Endothelial cell of umbilical vein (primary cell): Measurements from ENCODE around the gene SCAMP2. TPM values are rescaled to one million over a fixed set of nuclear protein-coding genes. Genes with fewer than 3 reads are reported as not detected.

Experiments
- BruUV-seq: library from RNA; stranded (reverse); fragments of 400-500 nt; replicated peaks from 2 replicates; lab custom pipeline; 2021; lab: Mats Ljungman, UMichigan
- CTCF ChIA-PET: fragments of 300-600, 350-600 bp; sonication (Branson Sonifier 250); formaldehyde crosslinking; loops from one replicate; lab custom pipeline; 2021; ENCODE audit warnings: antibody characterized with exemption, inconsistent platforms; lab: Charles Lee
- POLR2A ChIA-PET: fragments of 300-600, 350-600 bp; sonication (Branson Sonifier 250); formaldehyde crosslinking; loops from one replicate; lab custom pipeline; 2021; ENCODE audit warnings: antibody characterized with exemption, inconsistent platforms; lab: Charles Lee
- DNase-seq: peaks from one replicate; pipeline ENCODE4 v3.0.0-alpha.2; 2011; ENCODE audit warnings: low read depth, low spot score
- FAIRE-seq: peaks from 2 replicates; lab custom pipeline; 2011; peaks lifted over from hg19 to GRCh38; lab: Jason Lieb, UNC
- H2AFZ ChIP-seq: 2 replicates; pipeline ENCODE4 v1.6.0; 2012; ENCODE audit warnings: low read depth, low read length, control low read depth, inconsistent platforms
- H3K27ac ChIP-seq: 2 replicates; pipeline ENCODE4 v1.5.1; 2011; ENCODE audit warnings: low read depth, mild to moderate bottlenecking, control low read depth, low read length, moderate library complexity; ENCODE audit not compliant: insufficient read depth
- H3K27me3 ChIP-seq, 2 experiments: 2 replicates each; pipeline versions ENCODE4 v1.6.0 to v1.6.1; 2011; ENCODE audit warnings: low read length in 2 of 2, mixed read lengths in 1 of 2; ENCODE audit not compliant: control insufficient read depth in 2 of 2, insufficient read depth in 2 of 2
- H3K36me3 ChIP-seq, 2 experiments: 2 replicates in 1 of 2; 3 replicates in 1 of 2; pipeline ENCODE4 v1.5.1; 2011; ENCODE audit warnings: low read length in 2 of 2, mild to moderate bottlenecking in 1 of 2, moderate library complexity in 1 of 2; ENCODE audit not compliant: control insufficient read depth in 2 of 2, insufficient read depth in 2 of 2; ENCODE audit errors: extremely low read depth in 1 of 2
- H3K4me1 ChIP-seq: 3 replicates; pipeline ENCODE4 v1.5.1; 2011; ENCODE audit warnings: mild to moderate bottlenecking, low read length; ENCODE audit not compliant: control insufficient read depth, insufficient read depth; ENCODE audit errors: extremely low read depth
- H3K4me2 ChIP-seq: 2 replicates; pipeline ENCODE4 v1.6.1; 2011; ENCODE audit warnings: low read length, control low read depth, mixed read lengths; ENCODE audit not compliant: insufficient read depth
- H3K4me3 ChIP-seq, 3 experiments: fragments of 200-600 bp in 1 of 3; sonication (generic), shearing (Covaris generic) in 1 of 3; replicated peaks in 1 of 3; 2 replicates each; pipeline ENCODE4 v1.5.1; 2011 to 2016; ENCODE audit warnings: control low read depth in 3 of 3, low read length in 3 of 3, mild to moderate bottlenecking in 2 of 3, inconsistent platforms in 1 of 3, low read depth in 1 of 3, moderate library complexity in 1 of 3; ENCODE audit not compliant: insufficient read depth in 1 of 3
- H3K79me2 ChIP-seq: 2 replicates; pipeline ENCODE4 v1.6.0; 2012; ENCODE audit warnings: low read length, inconsistent platforms; ENCODE audit not compliant: control insufficient read depth, insufficient read depth
- H3K9ac ChIP-seq: replicated peaks from 2 replicates; pipeline ENCODE3; 2011; ENCODE audit warnings: low read length, control low read depth; ENCODE audit not compliant: insufficient read depth; ENCODE audit errors: extremely low read depth
- H3K9me1 ChIP-seq: replicated peaks from 3 replicates; pipeline ENCODE4 v1.6.0; 2011; ENCODE audit warnings: mild to moderate bottlenecking, low read length; ENCODE audit not compliant: control insufficient read depth, insufficient read depth; ENCODE audit errors: extremely low read depth
- H3K9me3 ChIP-seq: replicated peaks from 2 replicates; pipeline ENCODE4 v1.5.1; 2012; ENCODE audit warnings: low read length, inconsistent platforms; ENCODE audit not compliant: control insufficient read depth, insufficient read depth
- H4K20me1 ChIP-seq: replicated peaks from 2 replicates; pipeline ENCODE3; 2011; ENCODE audit warnings: mild to moderate bottlenecking, low read length; ENCODE audit not compliant: control insufficient read depth, insufficient read depth; ENCODE audit errors: extremely low read depth
- CTCF ChIP-seq, 2 donors: IDR thresholded peaks; 1 replicate in 1 of 2; 2 replicates in 1 of 2; pipeline ENCODE4 v1.5.1; 2011; ENCODE audit warnings: low read length in 2 of 2, mild to moderate bottlenecking in 2 of 2, moderate library complexity in 2 of 2, control low read depth in 1 of 2, inconsistent platforms in 1 of 2, low read depth in 1 of 2; ENCODE audit not compliant: insufficient read depth in 1 of 2; ENCODE audit errors: extremely low read depth in 1 of 2
- EZH2 ChIP-seq: IDR thresholded peaks from 2 replicates; pipeline ENCODE4 v1.6.1; 2012; ENCODE audit warnings: borderline replicate concordance, low read depth, mild to moderate bottlenecking, moderate library complexity, low read length, inconsistent platforms; ENCODE audit not compliant: severe bottlenecking
- FOS ChIP-seq: IDR thresholded peaks from 2 replicates; pipeline ENCODE4 v1.6.1; 2011; ENCODE audit warnings: mild to moderate bottlenecking, low read length, moderate library complexity, borderline replicate concordance; ENCODE audit not compliant: insufficient read depth
- GATA2 ChIP-seq: IDR thresholded peaks from 2 replicates; pipeline ENCODE4 v1.7.0; 2011; ENCODE audit warnings: low read depth, mild to moderate bottlenecking, moderate library complexity, mixed read lengths, low read length; ENCODE audit not compliant: insufficient read length, insufficient read depth
- JUN ChIP-seq: IDR thresholded peaks from 2 replicates; pipeline ENCODE4 v1.6.1; 2011; ENCODE audit warnings: borderline replicate concordance, low read depth; ENCODE audit not compliant: insufficient read length, insufficient read depth
- MYC ChIP-seq: IDR thresholded peaks from one replicate; pipeline ENCODE4 v1.6.1; 2011; ENCODE audit warnings: mild to moderate bottlenecking, low read depth, low read length
- POLR2A ChIP-seq: IDR thresholded peaks from 2 replicates; pipeline ENCODE4 v1.6.1; 2012; ENCODE audit warnings: low read depth, mild to moderate bottlenecking, control low read depth, low read length
- POLR2AphosphoS5 ChIP-seq: IDR thresholded peaks from 2 replicates; pipeline ENCODE4 v1.6.1; 2012; ENCODE audit warnings: low read depth, mild to moderate bottlenecking, control low read depth, low read length, moderate library complexity; ENCODE audit not compliant: insufficient read depth
- dilution Hi-C: fragments of 300-500 bp; cut with MboI; formaldehyde crosslinking; loops from one replicate; pipeline ENCODE4 v1.15.0; 2019; ENCODE audit warnings: low sequenced_read_pairs; ENCODE audit not compliant: extremely low pct_ligation_motif_present
- intact Hi-C: fragments of 100-400 bp; cut with micrococcal nuclease; formaldehyde crosslinking; loops from one replicate; pipeline ENCODE4 v1.10.0; 2022
- polyA plus RNA-seq, 4 experiments: library from polyadenylated mRNA; depleted of rRNA in 3 of 4; stranded (reverse) in 3 of 4; unstranded in 1 of 4; fragments of >200 nt; gene quantifications; 2 replicates each; pipeline versions ENCODE4 v1.2.1 to v1.2.3, GENCODE V29; 2011 to 2012; ENCODE audit warnings: missing spikeins in 1 of 4
- total RNA-seq: library from RNA; stranded (reverse); gene quantifications from 2 replicates; pipeline ENCODE4 v1.2.3, GENCODE V29; 2021
- TF ChIP-seq, protein P1 (sequence below): IDR thresholded peaks from 2 replicates; pipeline ENCODE4 v1.6.1; 2011; ENCODE audit not compliant: insufficient read depth, insufficient read length

The SCAMP2 gene
- total and polyA plus RNA-seq, 2 donors (not counting 3 experiments of a cell fraction or from before 2014, with no cell fraction given) = 67.3 to 256 TPM

DNA sequence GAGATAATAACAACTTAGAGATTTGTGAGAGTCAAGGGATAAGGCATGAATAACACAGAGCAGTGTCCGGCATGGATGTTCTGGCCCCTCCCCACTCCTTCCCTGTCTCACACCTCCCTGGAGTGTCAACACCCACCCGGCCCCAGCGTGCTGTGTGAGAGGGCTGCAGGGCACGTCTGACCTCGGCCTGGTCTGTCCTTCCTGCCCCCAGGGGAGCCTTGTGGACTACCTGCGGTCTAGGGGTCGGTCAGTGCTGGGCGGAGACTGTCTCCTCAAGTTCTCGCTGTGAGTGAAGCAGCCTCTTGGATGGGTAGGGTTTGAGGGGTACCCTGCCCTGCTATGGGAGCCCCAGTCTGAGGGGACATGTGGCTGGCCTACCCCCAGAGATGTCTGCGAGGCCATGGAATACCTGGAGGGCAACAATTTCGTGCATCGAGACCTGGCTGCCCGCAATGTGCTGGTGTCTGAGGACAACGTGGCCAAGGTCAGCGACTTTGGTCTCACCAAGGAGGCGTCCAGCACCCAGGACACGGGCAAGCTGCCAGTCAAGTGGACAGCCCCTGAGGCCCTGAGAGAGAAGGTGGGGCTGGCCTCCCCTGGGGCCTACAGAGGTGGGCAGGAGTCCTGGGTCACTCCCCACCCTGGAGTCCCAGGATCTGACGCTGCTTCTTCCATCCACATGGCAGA, 71.7 kb downstream of the SCAMP2 start:
- no TSS peak for BruUV-seq
- H2AFZ ChIP-seq = no peak overlapping the region
- POLR2A ChIA-PET = no interaction called here
- dilution Hi-C loops (no loop called here), intact Hi-C loops (loop anchor here (2.0 kb wide), 1 partner anchor 33 kb away; no protein-coding TSS in a partner anchor)
- CTCF ChIA-PET = interaction anchor here (1.1 to 3.9 kb wide), 7 partner anchors 9 to 39 kb away, joined by 3 to 22 read pairs (median 6); partner anchors contain the start of gene CSK
- FAIRE-seq = no peak
- peaks cover 11% of the 10 kb centered on the region for H3K79me2 ChIP-seq
- H3K27me3 ChIP-seq = no peaks in the 10 kb centered on the region
- H3K9me3 ChIP-seq = no peaks in the 10 kb centered on the region
- H4K20me1 ChIP-seq = no peaks in the 10 kb centered on the region
- H3K36me3 ChIP-seq = peaks cover 3 to 33% of the 10 kb centered on the region in 2 experiments
- TF ChIP-seq MYC = no peak
- TF ChIP-seq CTCF (IDR thresholded peaks at IDR 0.05; ENCODE audit: extremely low read depth in 1 of 2, insufficient read depth in 1 of 2, low read depth in 1 of 2, low read length in 2 of 2) = no peak
- no peak for TF ChIP-seq POLR2A
- no peak for TF ChIP-seq GATA2
- no peak for TF ChIP-seq FOS
- TF ChIP-seq JUN = no peak
- no peak for TF ChIP-seq EZH2
- TF ChIP-seq, protein P1, sequence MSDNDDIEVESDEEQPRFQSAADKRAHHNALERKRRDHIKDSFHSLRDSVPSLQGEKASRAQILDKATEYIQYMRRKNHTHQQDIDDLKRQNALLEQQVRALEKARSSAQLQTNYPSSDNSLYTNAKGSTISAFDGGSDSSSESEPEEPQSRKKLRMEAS = no peak
- TF ChIP-seq POLR2AphosphoS5 = no peak
- H3K27ac ChIP-seq = no peak overlapping the region
- DNase-seq = no peak
- H3K4me3 ChIP-seq = no peak overlapping the region
- H3K9ac ChIP-seq = no peak overlapping the region
- no peaks in the 10 kb centered on the region for H3K4me1 ChIP-seq
- H3K9me1 ChIP-seq = no peaks in the 10 kb centered on the region
- no peak overlapping the region for H3K4me2 ChIP-seq
